Esophagus squamous epithelium (tissue), 5 donors: ENCODE data around the gene BAG5. TPM values are rescaled to one million over a fixed set of nuclear protein-coding genes. Genes with fewer than 3 reads are reported as not detected.

Experiments
- DNase-seq: peaks from one replicate; lab custom pipeline; 2025; lab: John Stamatoyannopoulos, UW
- H3K27ac ChIP-seq, 4 donors: fragments of 200-600 bp; sonication (generic); one replicate each; pipeline ENCODE4 v1.5.1; 2016 to 2019; ENCODE audit warnings: mild to moderate bottlenecking in 1 of 4
- H3K27me3 ChIP-seq, 4 donors: fragments of 200-600 bp; sonication (generic); 1 replicate in 3 of 4; 2 replicates in 1 of 4; pipeline versions ENCODE4 v1.5.1 to v1.6.0; 2017 to 2021; ENCODE audit warnings: antibody characterized with exemption in 1 of 4
- H3K36me3 ChIP-seq, 3 donors: fragments of 200-600 bp; sonication (generic); one replicate each; pipeline ENCODE4 v1.5.1; 2016 to 2019
- H3K4me1 ChIP-seq, 3 donors: fragments of 200-600 bp; sonication (generic); one replicate each; pipeline ENCODE4 v1.5.1; 2017 to 2019
- H3K4me3 ChIP-seq, 4 donors: fragments of 200-600 bp; sonication (generic); 1 replicate in 3 of 4; 2 replicates in 1 of 4; pipeline ENCODE4 v1.5.1; 2016 to 2019; ENCODE audit warnings: mild to moderate bottlenecking in 2 of 4, moderate library complexity in 1 of 4
- H3K9me3 ChIP-seq, 3 donors: fragments of 200-600 bp; sonication (generic); one replicate each; pipeline ENCODE4 v1.5.1; 2016 to 2019
- CTCF ChIP-seq, 6 experiments: fragments of 450-650 bp in 4 of 6; fragments of 200-600 bp in 2 of 6; sonication (generic) in 2 of 6; IDR thresholded peaks; one replicate each; pipeline ENCODE4 v1.5.1; 2016 to 2019; ENCODE audit warnings: antibody characterized with exemption in 6 of 6, mild to moderate bottlenecking in 4 of 6, moderate library complexity in 4 of 6
- POLR2A ChIP-seq, 4 donors: fragments of 450-650 bp; IDR thresholded peaks; one replicate each; pipeline ENCODE4 v1.6.1; 2017; ENCODE audit warnings: antibody characterized with exemption in 4 of 4, mild to moderate bottlenecking in 4 of 4, moderate library complexity in 3 of 4
- WGBS, 2 donors: methylation state at CpG; one replicate each; pipeline ENCODE4 v1.1.5; 2018; 5-methylcytosine and 5-hydroxymethylcytosine counted together
- intact Hi-C: fragments of 100-400 bp; cut with DNase I; formaldehyde crosslinking; loops from one replicate; pipeline ENCODE4 v1.15.0; 2022
- small RNA-seq, 4 donors: library from RNA; depleted of rRNA; stranded (forward); fragments of <200 nt; gene quantifications; one replicate each; pipeline ENCODE3, GENCODE V24; 2016
- total RNA-seq, 4 donors: library from RNA; depleted of rRNA; stranded (reverse); fragments of >200 nt; gene quantifications; one replicate each; pipeline ENCODE4 v1.1.0, GENCODE V29; 2016
- donor health status: DM: yes; HTN: yes; CAD: no.

The BAG5 gene
- total RNA-seq, 4 donors from 2014 or later, result 24.8 to 32.4 (median 28.5) TPM

- Histone ChIP-seq H3K27me3 (no peaks in the 10 kb centered on the region), H3K9me3 (no peaks in the 10 kb centered on the region), H3K4me3 (no peak overlapping the region), H3K36me3 (peaks cover 6 to 56% (median 8%) of the 10 kb centered on the region in 3 donors), H3K27ac (no peak overlapping the region), H3K4me1 (peaks cover 15 to 36% (median 17%) of the 10 kb centered on the region in 3 donors)
- 90 to 92% methylated on average over 12 to 22 of the region's 26 CpGs for WGBS, 2 donors
- no peak for DNase-seq
- TF ChIP-seq CTCF (IDR thresholded peaks at IDR 0.05) (no peak), POLR2A (IDR thresholded peaks at IDR 0.05) (no peak)
- intact Hi-C loops, result no loop called here
Observed at GRCh38 chr14:103510724-103511693, 51.4 kb downstream of the BAG5 start.

- Histone ChIP-seq H3K27me3 (no peaks in the 10 kb centered on the region), H3K9me3 (no peaks in the 10 kb centered on the region), H3K27ac (no peak overlapping the region), H3K4me3 (no peak overlapping the region), H3K4me1 (peaks cover 15 to 28% (median 17%) of the 10 kb centered on the region in 3 donors), H3K36me3 (peaks cover 10 to 65% (median 17%) of the 10 kb centered on the region in 3 donors)
- TF ChIP-seq CTCF (IDR thresholded peaks at IDR 0.05), result no peak
- TF ChIP-seq POLR2A (IDR thresholded peaks at IDR 0.05), result no peak
- WGBS, 2 donors, result 89 to 91% methylated on average over 6 to 11 of the region's 11 CpGs
- DNase-seq, result no peak
- intact Hi-C loops, result no loop called here
Observed at GRCh38 chr14:103509864-103510723, 52.4 kb downstream of the BAG5 start.

- H3K36me3 ChIP-seq, result peaks cover 20 to 78% (median 21%) of the 10 kb centered on the region in 3 donors
- H3K27me3 ChIP-seq, result no peaks in the 10 kb centered on the region
- TF ChIP-seq POLR2A (IDR thresholded peaks at IDR 0.05), result no peak
- TF ChIP-seq CTCF (IDR thresholded peaks at IDR 0.05), result no peak
- H3K9me3 ChIP-seq, result no peaks in the 10 kb centered on the region
- DNase-seq, result no peak
- intact Hi-C loops, result no loop called here
- no peak overlapping the region for H3K27ac ChIP-seq
- WGBS, 2 donors, result 79 to 82% methylated on average over 11 to 14 of the region's 16 CpGs
- no peak overlapping the region for H3K4me3 ChIP-seq
- peaks cover 13 to 16% (median 15%) of the 10 kb centered on the region in 3 donors for H3K4me1 ChIP-seq
Observed at GRCh38 chr14:103508521-103509329, 53.7 kb downstream of the BAG5 start.

- Histone ChIP-seq H3K27ac (no peak overlapping the region), H3K9me3 (no peaks in the 10 kb centered on the region), H3K27me3 (no peaks in the 10 kb centered on the region), H3K4me3 (no peak overlapping the region), H3K36me3 (peaks cover 25 to 88% (median 28%) of the 10 kb centered on the region in 3 donors), H3K4me1 (peaks cover 5 to 6% (median 6%) of the 10 kb centered on the region in 3 donors)
- intact Hi-C loops, result no loop called here
- TF ChIP-seq CTCF (IDR thresholded peaks at IDR 0.05) (no peak), POLR2A (IDR thresholded peaks at IDR 0.05) (no peak)
- no peak for DNase-seq
- 83 to 91% methylated on average over 3 of the region's 3 CpGs for WGBS, 2 donors
Observed at GRCh38 chr14:103507751-103508150, 54.7 kb downstream of the BAG5 start.

Small RNA genes within 50 kb of the gene (small RNA-seq; reads per million reads assigned to genes)
- gene RNU4-68P (0 to 18.6 (median 0) reads per million in 4 donors), gene RNU7-160P (0 reads per million in 4 donors)

Other genes with a start within 250 kb of the BAG5 start
- 100 to 1,000 TPM; 157 to 273 (median 211) TPM for gene EIF5, start 228.4 kb downstream of the BAG5 start, total RNA-seq
- 100 to 1,000 TPM in 1 of 4 donors, 10 to 100 TPM in 3; 44.4 to 112 (median 67.5) TPM for gene MARK3, start 177.2 kb downstream of the BAG5 start, total RNA-seq
- gene CKB, start 39.8 kb downstream of the BAG5 start, total RNA-seq, result 100 to 1,000 TPM in 1 of 4 donors, 10 to 100 TPM in 3; 27.2 to 204 (median 37.6) TPM
- 10 to 100 TPM in 2 of 4 donors, 1 to 10 TPM in 2; 7.7 to 20.6 (median 9.9) TPM for gene TRMT61A, start 33.5 kb downstream of the BAG5 start, total RNA-seq
- gene COA8, start 303 bp upstream of the BAG5 start, total RNA-seq, result 10 to 100 TPM; 18.2 to 28.7 (median 22.7) TPM
- 100 to 1,000 TPM; 101 to 285 (median 194) TPM for gene KLC1, start 66.6 kb upstream of the BAG5 start, total RNA-seq
- gene XRCC3, start 152.8 kb upstream of the BAG5 start, total RNA-seq, result 10 to 100 TPM; 10.9 to 17.8 (median 12.6) TPM
- 100 to 1,000 TPM in 2 of 4 donors, 10 to 100 TPM in 2; 69.5 to 134 (median 89.3) TPM for gene ZFYVE21, start 153.2 kb upstream of the BAG5 start, total RNA-seq